Measurements from ENCODE around the gene PITX2.

Gene PITX2

GRCh38 chr4:110636171-110636679, 13.3 kb upstream of the PITX2 start:
- DNase-seq = no peak

- no peak for DNase-seq
These were observed 12.4 kb upstream of the PITX2 start for GRCh38 chr4:110635163-110635865.

- no peak for DNase-seq
These were observed 11.7 kb upstream of the PITX2 start for GRCh38 chr4:110634350-110635162.

GRCh38 chr4:110633358-110634341, 10.8 kb upstream of the PITX2 start:
- no peak for DNase-seq

GRCh38 chr4:110632506-110633357, 9.9 kb upstream of the PITX2 start:
- no peak for DNase-seq

- no peak for DNase-seq
These were observed 9.0 kb upstream of the PITX2 start for GRCh38 chr4:110631584-110632505.

- no peak for DNase-seq
These were observed 8.0 kb upstream of the PITX2 start for GRCh38 chr4:110630688-110631402.

GRCh38 chr4:110629780-110630687, 7.2 kb upstream of the PITX2 start:
- no peak for DNase-seq

GRCh38 chr4:110629214-110629754, 6.4 kb upstream of the PITX2 start:
- DNase-seq = no peak

- DNase-seq = no peak
These were observed 5.9 kb upstream of the PITX2 start for GRCh38 chr4:110628663-110629213.

GRCh38 chr4:110627977-110628662, 5.2 kb upstream of the PITX2 start:
- DNase-seq = no peak

GRCh38 chr4:110626532-110627153, 3.8 kb upstream of the PITX2 start:
- DNase-seq = no peak

GRCh38 chr4:110625576-110626257, 2.8 kb upstream of the PITX2 start:
- DNase-seq = no peak

GRCh38 chr4:110624904-110625494, 2.1 kb upstream of the PITX2 start:
- DNase-seq = no peak

GRCh38 chr4:110624398-110624780, 1.5 kb upstream of the PITX2 start:
- no peak for DNase-seq

GRCh38 chr4:110623718-110624397, 981 bp upstream of the PITX2 start:
- no peak for DNase-seq
